CD4-positive, alpha-beta T cell treated with Interleukin-2 at 100 ng/mL for 4 hours (primary cell): ENCODE measurements around the gene ITPRIPL1.
A peak's percentile ranks its signal among the peaks of the same experiment; 100 is the strongest.
"Not testable (repeated sequence)": the region's sequence is repeated elsewhere in the genome, so short reads cannot be mapped to it uniquely, and the experiment has no call there.

ENCODE experiments used
- DNase-seq: peaks from one replicate; pipeline ENCODE4 v3.0.0-alpha.2; 2020; ENCODE audit warnings: low spot score

The ITPRIPL1 gene

GRCh38 chr2:96325041-96325883 is at the start of gene ITPRIPL1:
Gene ITPRIPL1, plus strand, starts transcription at chr2:96325317. Its CDS starts 523 bp downstream, at chr2:96325840.
- DNase-seq, result no peak

- DNase-seq, result no peak
Observed at GRCh38 chr2:96276787-96277499, 48.2 kb upstream of the ITPRIPL1 start.

GRCh38 chr2:96287273-96287856 is 37.8 kb upstream of the ITPRIPL1 start:
- DNase-seq, result no peak

- DNase-seq, result no peak
Observed at GRCh38 chr2:96291751-96292150, 33.4 kb upstream of the ITPRIPL1 start.

- DNase-seq, result not testable (repeated sequence)
Observed at GRCh38 chr2:96294271-96294670, 30.8 kb upstream of the ITPRIPL1 start.

- DNase-seq, result no peak
Observed at GRCh38 chr2:96296925-96297324, 28.2 kb upstream of the ITPRIPL1 start.

- DNase-seq, result no peak
Observed at GRCh38 chr2:96301865-96302264, 23.3 kb upstream of the ITPRIPL1 start.

- DNase-seq, result no peak
Observed at GRCh38 chr2:96304606-96305005, 20.5 kb upstream of the ITPRIPL1 start.

- DNase-seq, result peak; percentile 89
Observed at GRCh38 chr2:96305091-96305978, 19.8 kb upstream of the ITPRIPL1 start, which contains the start of gene SNRNP200. Gene SNRNP200, minus strand, starts transcription at chr2:96305546. Its CDS starts 109 bp downstream, at chr2:96305437.

- DNase-seq, result no peak
Observed at GRCh38 chr2:96305979-96306308, 19.2 kb upstream of the ITPRIPL1 start.

- no peak for DNase-seq
Observed at GRCh38 chr2:96306370-96306769, 18.7 kb upstream of the ITPRIPL1 start.

GRCh38 chr2:96308248-96308647 is 16.9 kb upstream of the ITPRIPL1 start:
- no peak for DNase-seq

- no peak for DNase-seq
Observed at GRCh38 chr2:96315005-96315399, 10.1 kb upstream of the ITPRIPL1 start.

GRCh38 chr2:96315400-96316071 is 9.6 kb upstream of the ITPRIPL1 start:
- no peak for DNase-seq

GRCh38 chr2:96316999-96317398 is 8.1 kb upstream of the ITPRIPL1 start:
- DNase-seq, result no peak

- no peak for DNase-seq
Observed at GRCh38 chr2:96317584-96317997, 7.5 kb upstream of the ITPRIPL1 start.

GRCh38 chr2:96318723-96319122 is 6.4 kb upstream of the ITPRIPL1 start:
- no peak for DNase-seq

- no peak for DNase-seq
Observed at GRCh38 chr2:96319396-96319795, 5.7 kb upstream of the ITPRIPL1 start.

GRCh38 chr2:96320326-96320725 is 4.8 kb upstream of the ITPRIPL1 start:
- DNase-seq, result no peak

- no peak for DNase-seq
Observed at GRCh38 chr2:96320728-96321622, 4.1 kb upstream of the ITPRIPL1 start.
